Measurements from ENCODE around the gene SERPINB5.

GRCh38 chr18:63454497-63454896, 22.3 kb upstream of the SERPINB5 start:
- no peak for TF ChIP-seq EP300 (IDR thresholded peaks at IDR 0.05)
- TF ChIP-seq CTCF (IDR thresholded peaks at IDR 0.05): no peak
